Osteocyte (in vitro differentiated cells): ENCODE results near the gene DCAF6. TPM values are rescaled to one million over a fixed set of nuclear protein-coding genes. Genes with fewer than 3 reads are reported as not detected.
"Not testable (repeated sequence)": the region's sequence is repeated elsewhere in the genome, so short reads cannot be mapped to it uniquely, and the experiment has no call there.

ENCODE experiments used
- DNase-seq: peaks from one replicate; pipeline ENCODE4 v3.0.0; 2021; ENCODE audit warnings: mixed read lengths; ENCODE audit not compliant: unreplicated experiment; ENCODE audit errors: extremely low spot score
- H3K27ac Mint-ChIP-seq: one replicate; pipeline ENCODE4 v1.8.0; 2021; ENCODE audit warnings: mild to moderate bottlenecking, mixed read lengths; ENCODE audit not compliant: unreplicated experiment
- H3K27me3 Mint-ChIP-seq: one replicate; pipeline ENCODE4 v1.8.0; 2021; ENCODE audit warnings: mixed read lengths; ENCODE audit not compliant: unreplicated experiment
- H3K36me3 Mint-ChIP-seq: one replicate; pipeline ENCODE4 v1.8.0; 2021; ENCODE audit warnings: mixed read lengths; ENCODE audit not compliant: unreplicated experiment
- H3K4me1 Mint-ChIP-seq: one replicate; pipeline ENCODE4 v1.8.0; 2021; ENCODE audit warnings: mixed read lengths; ENCODE audit not compliant: unreplicated experiment
- H3K4me3 Mint-ChIP-seq: one replicate; pipeline ENCODE4 v1.8.0; 2021; ENCODE audit warnings: mild to moderate bottlenecking, moderate library complexity, mixed read lengths; ENCODE audit not compliant: unreplicated experiment
- H3K9me3 Mint-ChIP-seq: one replicate; pipeline ENCODE4 v1.8.0; 2021; ENCODE audit warnings: mixed read lengths; ENCODE audit not compliant: unreplicated experiment
- long read RNA-seq: library from polyadenylated mRNA; unstranded; transcript quantifications from one replicate; pipeline ENCODE4 v2.0.0, GENCODE V29; 2021
- total RNA-seq: library from RNA; stranded (reverse); gene quantifications from 2 replicates; pipeline ENCODE4 v1.2.1, GENCODE V29; 2021
- TF ChIP-seq, protein P1 (sequence below): fragments of 200-600 bp; sonication (generic); IDR thresholded peaks from 2 replicates; pipeline ENCODE4 v1.5.0; 2021; ENCODE audit warnings: antibody characterized with exemption, mild to moderate bottlenecking, moderate library complexity

The DCAF6 gene, protein sequence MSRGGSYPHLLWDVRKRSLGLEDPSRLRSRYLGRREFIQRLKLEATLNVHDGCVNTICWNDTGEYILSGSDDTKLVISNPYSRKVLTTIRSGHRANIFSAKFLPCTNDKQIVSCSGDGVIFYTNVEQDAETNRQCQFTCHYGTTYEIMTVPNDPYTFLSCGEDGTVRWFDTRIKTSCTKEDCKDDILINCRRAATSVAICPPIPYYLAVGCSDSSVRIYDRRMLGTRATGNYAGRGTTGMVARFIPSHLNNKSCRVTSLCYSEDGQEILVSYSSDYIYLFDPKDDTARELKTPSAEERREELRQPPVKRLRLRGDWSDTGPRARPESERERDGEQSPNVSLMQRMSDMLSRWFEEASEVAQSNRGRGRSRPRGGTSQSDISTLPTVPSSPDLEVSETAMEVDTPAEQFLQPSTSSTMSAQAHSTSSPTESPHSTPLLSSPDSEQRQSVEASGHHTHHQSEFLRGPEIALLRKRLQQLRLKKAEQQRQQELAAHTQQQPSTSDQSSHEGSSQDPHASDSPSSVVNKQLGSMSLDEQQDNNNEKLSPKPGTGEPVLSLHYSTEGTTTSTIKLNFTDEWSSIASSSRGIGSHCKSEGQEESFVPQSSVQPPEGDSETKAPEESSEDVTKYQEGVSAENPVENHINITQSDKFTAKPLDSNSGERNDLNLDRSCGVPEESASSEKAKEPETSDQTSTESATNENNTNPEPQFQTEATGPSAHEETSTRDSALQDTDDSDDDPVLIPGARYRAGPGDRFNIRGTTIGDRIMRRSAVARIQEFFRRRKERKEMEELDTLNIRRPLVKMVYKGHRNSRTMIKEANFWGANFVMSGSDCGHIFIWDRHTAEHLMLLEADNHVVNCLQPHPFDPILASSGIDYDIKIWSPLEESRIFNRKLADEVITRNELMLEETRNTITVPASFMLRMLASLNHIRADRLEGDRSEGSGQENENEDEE
- 56.8 and 60.9 TPM in 2 replicates for total RNA-seq
- long read RNA-seq, transcript DCAF6-201 (19 exons, 3,186 nt): major isoform, 24 of 86 reads
- long read RNA-seq, partial matches to known transcripts: 34 of 86 reads
- long read RNA-seq, other reads (novel, unspliced or antisense): 24 of 86 reads

DNA sequence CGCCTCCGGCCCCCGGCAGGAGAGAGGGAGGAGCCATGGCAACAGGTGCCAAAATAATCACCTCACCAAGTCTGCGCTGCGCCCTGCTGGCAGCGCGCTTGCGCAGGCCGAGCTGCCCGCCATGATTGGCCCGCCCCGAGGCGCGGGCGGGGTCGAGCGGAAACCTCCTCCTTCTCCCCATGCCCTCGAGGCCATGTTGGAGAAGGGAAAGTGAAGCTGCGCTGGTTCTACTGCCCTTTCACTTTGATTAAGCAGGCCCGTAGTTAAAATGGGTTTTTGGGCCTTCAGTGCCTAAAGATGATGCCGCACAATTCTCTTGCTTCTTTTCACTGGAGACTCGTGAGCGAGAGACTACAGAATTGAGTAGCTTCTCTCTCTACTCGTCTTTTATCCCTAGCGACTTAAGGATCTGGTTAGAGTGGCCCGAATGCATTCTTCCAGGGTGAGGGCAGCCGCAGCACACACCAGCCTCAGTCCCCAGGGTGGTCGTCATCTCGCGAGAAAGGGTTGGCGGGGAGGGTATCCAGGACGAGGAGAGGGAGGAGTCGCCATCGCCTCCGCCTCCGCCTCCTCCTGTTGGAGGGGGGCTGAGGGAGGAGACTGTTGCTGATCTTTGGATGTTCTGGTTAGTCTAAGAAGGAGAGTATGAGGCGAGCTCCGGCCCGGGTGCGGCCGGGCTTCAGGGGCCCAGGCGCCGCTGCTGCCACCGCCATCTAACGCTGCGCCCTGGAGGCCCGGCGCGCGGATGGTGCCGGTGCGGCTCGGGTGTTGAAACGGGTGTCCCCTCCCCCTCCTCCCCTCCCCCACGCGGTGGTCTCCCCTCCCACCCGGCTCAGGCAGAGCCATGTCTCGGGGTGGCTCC is at the start of gene DCAF6:
DCAF6 (plus strand) TSS at position 616 of the 862 bp plus-strand sequence; CDS start at position 845, 229 bp downstream.
- TF ChIP-seq, protein P1, sequence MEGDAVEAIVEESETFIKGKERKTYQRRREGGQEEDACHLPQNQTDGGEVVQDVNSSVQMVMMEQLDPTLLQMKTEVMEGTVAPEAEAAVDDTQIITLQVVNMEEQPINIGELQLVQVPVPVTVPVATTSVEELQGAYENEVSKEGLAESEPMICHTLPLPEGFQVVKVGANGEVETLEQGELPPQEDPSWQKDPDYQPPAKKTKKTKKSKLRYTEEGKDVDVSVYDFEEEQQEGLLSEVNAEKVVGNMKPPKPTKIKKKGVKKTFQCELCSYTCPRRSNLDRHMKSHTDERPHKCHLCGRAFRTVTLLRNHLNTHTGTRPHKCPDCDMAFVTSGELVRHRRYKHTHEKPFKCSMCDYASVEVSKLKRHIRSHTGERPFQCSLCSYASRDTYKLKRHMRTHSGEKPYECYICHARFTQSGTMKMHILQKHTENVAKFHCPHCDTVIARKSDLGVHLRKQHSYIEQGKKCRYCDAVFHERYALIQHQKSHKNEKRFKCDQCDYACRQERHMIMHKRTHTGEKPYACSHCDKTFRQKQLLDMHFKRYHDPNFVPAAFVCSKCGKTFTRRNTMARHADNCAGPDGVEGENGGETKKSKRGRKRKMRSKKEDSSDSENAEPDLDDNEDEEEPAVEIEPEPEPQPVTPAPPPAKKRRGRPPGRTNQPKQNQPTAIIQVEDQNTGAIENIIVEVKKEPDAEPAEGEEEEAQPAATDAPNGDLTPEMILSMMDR: no peak
- peak within 1 kb of the TSS; percentile 89 for H3K4me3 Mint-ChIP-seq
- peaks cover 44% of the 10 kb centered on the region for H3K4me1 Mint-ChIP-seq
- peak within 1 kb of the TSS; percentile 100 for H3K27ac Mint-ChIP-seq
- H3K36me3 Mint-ChIP-seq: no peaks in the 10 kb centered on the region
- no peaks in the 10 kb centered on the region for H3K9me3 Mint-ChIP-seq
- DNase-seq: peak; percentile 99
- H3K27me3 Mint-ChIP-seq: no peaks in the 10 kb centered on the region

DNA sequence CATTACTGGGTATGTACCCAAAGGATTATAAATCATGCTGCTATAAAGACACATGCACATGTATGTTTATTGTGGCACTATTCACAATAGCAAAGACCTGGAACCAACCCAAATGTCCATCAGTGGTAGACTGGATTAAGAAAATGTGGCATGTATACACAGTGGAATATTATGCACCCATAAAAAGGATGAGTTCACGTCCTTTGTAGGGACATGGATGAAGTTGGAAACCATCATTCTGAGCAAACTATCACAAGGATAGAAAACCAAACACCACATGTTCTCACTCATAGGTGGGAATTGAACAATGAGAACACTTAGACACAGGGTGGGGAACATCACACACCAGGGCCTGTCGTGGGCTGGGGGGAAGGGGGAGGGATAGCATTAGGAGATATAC is 49.3 kb upstream of the DCAF6 start:
- H3K4me1 Mint-ChIP-seq, H3K4me3 Mint-ChIP-seq, H3K27me3 Mint-ChIP-seq, DNase-seq, H3K27ac Mint-ChIP-seq, H3K9me3 Mint-ChIP-seq, H3K36me3 Mint-ChIP-seq: not testable (repeated sequence)

DNA sequence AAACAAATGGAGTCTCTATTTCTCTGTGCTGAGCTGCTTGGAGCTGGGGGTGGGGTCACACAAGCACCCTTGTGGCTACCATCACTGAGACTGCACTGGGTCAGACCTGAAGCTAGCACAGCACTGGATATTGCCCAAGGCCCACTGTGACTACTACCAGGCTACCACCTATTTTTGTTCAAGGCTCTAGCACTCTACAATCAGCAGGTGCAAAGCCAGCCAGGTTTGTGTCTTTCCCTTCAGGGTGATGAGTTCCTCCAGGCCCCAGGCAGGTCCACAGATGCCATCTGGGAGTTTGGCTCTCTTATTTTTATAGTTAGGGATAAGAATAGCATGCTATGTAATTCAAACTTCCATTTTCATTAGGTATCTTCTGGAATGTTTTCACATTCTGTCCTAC is 46.1 kb upstream of the DCAF6 start:
- Mint-ChIP-seq H3K27ac (no peak overlapping the region), H3K4me1 (no peaks in the 10 kb centered on the region), H3K9me3 (no peaks in the 10 kb centered on the region), H3K4me3 (no peak overlapping the region), H3K27me3 (no peaks in the 10 kb centered on the region), H3K36me3 (no peaks in the 10 kb centered on the region)
- DNase-seq: no peak
- TF ChIP-seq, protein P1: no peak

DNA sequence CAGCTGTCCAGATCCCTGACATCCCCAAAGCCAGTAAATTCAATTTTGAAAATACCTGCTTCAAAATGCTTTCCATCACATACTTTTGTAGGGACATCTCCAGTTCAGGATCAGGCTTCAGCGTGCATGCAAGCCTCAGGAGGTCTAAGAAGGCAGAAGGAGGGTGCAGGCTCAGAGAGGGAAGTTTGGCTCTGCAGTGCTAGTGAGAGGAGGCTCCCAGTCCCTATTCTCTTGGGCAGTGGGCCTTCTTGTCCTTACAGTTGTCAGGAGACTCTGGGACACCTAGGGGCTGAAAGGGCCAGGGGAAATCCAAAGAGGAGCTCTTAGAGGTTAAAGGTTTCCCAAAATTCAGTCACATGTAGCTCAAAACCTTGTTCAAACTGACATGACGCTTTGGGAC is 42.7 kb upstream of the DCAF6 start:
- Mint-ChIP-seq H3K27me3 (no peaks in the 10 kb centered on the region), H3K27ac (no peak overlapping the region), H3K4me3 (no peak overlapping the region), H3K36me3 (no peaks in the 10 kb centered on the region), H3K9me3 (no peaks in the 10 kb centered on the region), H3K4me1 (no peaks in the 10 kb centered on the region)
- DNase-seq: no peak
- TF ChIP-seq, protein P1: no peak
